RWPE1 (cell line): ENCODE results near the gene GNGT2.

Experiments
- CTCF ChIA-PET: fragments of 350-600 bp; sonication (Branson Sonifier 250); formaldehyde crosslinking; extraction: SDS; loops from one replicate; lab custom pipeline; 2021; lab: Yijun Ruan, JAX
- POLR2A ChIA-PET: fragments of 400-600 bp; formaldehyde crosslinking; extraction: SDS; loops from one replicate; lab custom pipeline; 2020; ENCODE audit warnings: antibody characterized with exemption; ENCODE audit not compliant: low non-redundant PET; lab: Yijun Ruan, JAX
- DNase-seq: peaks from one replicate; pipeline ENCODE4 v3.0.0; 2012; ENCODE audit warnings: low spot score
- H3K27ac ChIP-seq: fragments of 450-650 bp; 2 replicates; pipeline ENCODE4 v1.5.1; 2017
- CTCF ChIP-seq: fragments of 450-650 bp; conservative IDR thresholded peaks from 2 replicates; pipeline ENCODE4 v1.5.1; 2017; ENCODE audit warnings: low read depth, mild to moderate bottlenecking

Gene GNGT2

GRCh38 chr17:49225554-49226236 is 15.3 kb upstream of the GNGT2 start:
- CTCF ChIA-PET, result interaction anchor here (0.6 to 1.1 kb wide), 2 partner anchors 66 to 446 kb away, joined by 3 read pairs; no protein-coding TSS in a partner anchor
- no peak overlapping the region for H3K27ac ChIP-seq
- POLR2A ChIA-PET, result no interaction called here
- DNase-seq, result no peak
- TF ChIP-seq CTCF, result no peak

GRCh38 chr17:49224997-49225337 is 14.6 kb upstream of the GNGT2 start:
- H3K27ac ChIP-seq, result no peak overlapping the region
- TF ChIP-seq CTCF, result no peak
- POLR2A ChIA-PET, result no interaction called here
- CTCF ChIA-PET, result interaction anchor here (1.1 kb wide), 1 partner anchor 66 kb away, joined by 3 read pairs; no protein-coding TSS in a partner anchor
- no peak for DNase-seq

- DNase-seq, result no peak
- ChIA-PET POLR2A (no interaction called here), CTCF (interaction anchor here (0.6 to 0.8 kb wide), 4 partner anchors 8 to 17 kb away, joined by 3 to 5 read pairs (median 4); no protein-coding TSS in a partner anchor)
- no peak for TF ChIP-seq CTCF
- H3K27ac ChIP-seq, result no peak overlapping the region
These were observed 14.0 kb upstream of the GNGT2 start for GRCh38 chr17:49224198-49224996.

GRCh38 chr17:49223517-49224197 is 13.3 kb upstream of the GNGT2 start:
- POLR2A ChIA-PET, result no interaction called here
- CTCF ChIA-PET, result interaction anchor here (0.6 to 0.8 kb wide), 4 partner anchors 9 to 17 kb away, joined by 3 to 5 read pairs (median 4); no protein-coding TSS in a partner anchor
- no peak overlapping the region for H3K27ac ChIP-seq
- DNase-seq, result peak; percentile 38
- TF ChIP-seq CTCF, result peak; percentile 83

GRCh38 chr17:49223168-49223516 is 12.8 kb upstream of the GNGT2 start:
- TF ChIP-seq CTCF, result no peak
- DNase-seq, result no peak
- no peak overlapping the region for H3K27ac ChIP-seq
- ChIA-PET POLR2A (no interaction called here), CTCF (interaction anchor here (1.7 kb wide), 1 partner anchor 68 kb away, joined by 10 read pairs; no protein-coding TSS in a partner anchor)

GRCh38 chr17:49219987-49220386 is 9.6 kb upstream of the GNGT2 start:
- no peak overlapping the region for H3K27ac ChIP-seq
- CTCF ChIA-PET, result no interaction called here
- POLR2A ChIA-PET, result no interaction called here
- DNase-seq, result no peak
- TF ChIP-seq CTCF, result no peak
